MCF 10A (cell line): Measurements from ENCODE around the gene RGMA. TPM values are rescaled to one million over a fixed set of nuclear protein-coding genes. Genes with fewer than 3 reads are reported as not detected.

Experiments
- BruUV-seq: library from RNA; stranded (reverse); fragments of 400-500 nt; replicated peaks from 2 replicates; lab custom pipeline; 2021; lab: Mats Ljungman, UMichigan
- CTCF ChIA-PET: fragments of 300-600 bp; sonication (Branson Sonifier 250); formaldehyde crosslinking; extraction: SDS; loops from one replicate; lab custom pipeline; 2021; ENCODE audit warnings: antibody characterized with exemption, inconsistent platforms; lab: Yijun Ruan, JAX
- POLR2A ChIA-PET: fragments of 300-600, 350-650 bp; sonication (Branson Sonifier 250); formaldehyde crosslinking; extraction: SDS; loops from one replicate; lab custom pipeline; 2020; ENCODE audit warnings: antibody characterized with exemption, inconsistent platforms; lab: Yijun Ruan, JAX
- DNase-seq: peaks from one replicate; pipeline ENCODE4 v3.0.0-alpha.2; 2018; ENCODE audit not compliant: unreplicated experiment
- H3K27ac Mint-ChIP-seq: one replicate; pipeline ENCODE4 v1.8.0; 2022; ENCODE audit warnings: mild to moderate bottlenecking, low read depth, mixed read lengths; ENCODE audit not compliant: unreplicated experiment
- H3K27me3 Mint-ChIP-seq: one replicate; pipeline ENCODE4 v1.8.0; 2022; ENCODE audit warnings: mixed read lengths; ENCODE audit not compliant: insufficient read depth, unreplicated experiment
- H3K36me3 Mint-ChIP-seq: one replicate; pipeline ENCODE4 v1.8.0; 2022; ENCODE audit warnings: mild to moderate bottlenecking, moderate library complexity, mixed read lengths; ENCODE audit not compliant: insufficient read depth, unreplicated experiment
- H3K4me1 Mint-ChIP-seq: one replicate; pipeline ENCODE4 v1.8.0; 2022; ENCODE audit warnings: mixed read lengths; ENCODE audit not compliant: insufficient read depth, unreplicated experiment
- H3K4me3 Mint-ChIP-seq: one replicate; pipeline ENCODE4 v1.8.0; 2022; ENCODE audit warnings: mild to moderate bottlenecking, moderate library complexity, mixed read lengths; ENCODE audit not compliant: unreplicated experiment
- H3K9me3 Mint-ChIP-seq: one replicate; pipeline ENCODE4 v1.8.0; 2022; ENCODE audit warnings: mixed read lengths; ENCODE audit not compliant: unreplicated experiment
- intact Hi-C: fragments of 100-400 bp; cut with micrococcal nuclease; formaldehyde crosslinking; loops from 2 replicates; pipeline ENCODE4 v1.14.1; 2022
- total RNA-seq: library from RNA; stranded (reverse); gene quantifications from 2 replicates; pipeline ENCODE4 v1.2.3, GENCODE V29; 2022
- TF ChIP-seq, protein P1 (sequence below): fragments of 200-600 bp; IDR thresholded peaks from one replicate; pipeline ENCODE4 v1.8.0; 2022; ENCODE audit warnings: antibody characterized with exemption, mild to moderate bottlenecking; ENCODE audit not compliant: unreplicated experiment

Gene RGMA
- total RNA-seq, 1 experiment from 2014 or later: 0.51 TPM

DNA sequence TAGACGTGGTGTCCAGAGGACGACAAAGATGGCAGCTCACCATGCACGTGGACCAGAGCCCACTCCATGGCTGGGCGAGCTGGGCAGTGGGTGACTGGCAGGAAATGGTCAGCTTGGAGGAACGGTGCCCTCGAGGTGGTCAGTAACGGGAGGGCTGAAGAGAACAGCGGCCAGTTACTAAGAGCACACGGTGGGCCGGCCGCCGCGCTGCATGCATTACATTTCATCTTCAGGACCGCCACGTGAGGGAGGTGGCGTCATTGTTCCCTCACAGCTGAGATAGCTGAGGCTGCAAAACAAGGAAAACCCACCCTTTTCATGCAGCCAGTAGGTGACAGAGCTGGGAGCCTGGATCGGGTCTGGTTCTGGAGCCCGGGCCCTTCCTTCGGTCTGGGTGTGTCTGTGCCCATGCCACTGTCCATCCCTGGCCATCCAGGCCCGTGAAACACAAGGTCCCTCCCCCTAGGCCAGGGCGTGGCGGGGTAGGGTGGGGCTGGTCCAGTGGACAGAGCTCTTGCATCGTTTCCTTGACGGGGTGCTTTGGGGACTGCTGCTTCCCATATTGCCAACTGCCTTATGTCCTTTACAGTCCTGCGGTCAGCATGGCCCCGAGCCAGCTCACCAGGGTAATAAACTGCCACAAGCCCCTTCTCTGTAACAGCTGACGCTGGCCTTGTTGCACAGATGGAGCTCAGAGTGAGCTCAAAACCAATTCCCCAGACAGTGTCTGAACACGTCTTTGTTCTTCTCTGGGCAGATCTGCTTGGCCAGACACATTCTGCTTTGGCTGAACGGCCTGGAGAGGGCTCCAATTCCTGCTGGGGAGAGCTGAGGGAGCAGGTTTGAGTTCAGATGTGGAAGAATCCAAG, 51.8 kb downstream of the RGMA start:
- intact Hi-C loops: loop anchor here (1.0 to 5.0 kb wide), 2 partner anchors 300 to 938 kb away; no protein-coding TSS in a partner anchor
- no TSS peak for BruUV-seq
- H3K36me3 Mint-ChIP-seq: peaks cover 6% of the 10 kb centered on the region
- CTCF ChIA-PET: interaction anchor here (0.6 to 4.4 kb wide), 19 partner anchors 8 to 1085 kb away, joined by 3 to 28 read pairs (median 3); no protein-coding TSS in a partner anchor
- no peak overlapping the region for H3K4me3 Mint-ChIP-seq
- H3K27ac Mint-ChIP-seq: no peak overlapping the region
- H3K27me3 Mint-ChIP-seq: no peaks in the 10 kb centered on the region
- H3K9me3 Mint-ChIP-seq: no peaks in the 10 kb centered on the region
- POLR2A ChIA-PET: interaction anchor here (1.1 kb wide), 1 partner anchor 35 kb away, joined by 5 read pairs; no protein-coding TSS in a partner anchor
- DNase-seq: no peak
- peaks cover 9% of the 10 kb centered on the region for H3K4me1 Mint-ChIP-seq
- TF ChIP-seq, protein P1, sequence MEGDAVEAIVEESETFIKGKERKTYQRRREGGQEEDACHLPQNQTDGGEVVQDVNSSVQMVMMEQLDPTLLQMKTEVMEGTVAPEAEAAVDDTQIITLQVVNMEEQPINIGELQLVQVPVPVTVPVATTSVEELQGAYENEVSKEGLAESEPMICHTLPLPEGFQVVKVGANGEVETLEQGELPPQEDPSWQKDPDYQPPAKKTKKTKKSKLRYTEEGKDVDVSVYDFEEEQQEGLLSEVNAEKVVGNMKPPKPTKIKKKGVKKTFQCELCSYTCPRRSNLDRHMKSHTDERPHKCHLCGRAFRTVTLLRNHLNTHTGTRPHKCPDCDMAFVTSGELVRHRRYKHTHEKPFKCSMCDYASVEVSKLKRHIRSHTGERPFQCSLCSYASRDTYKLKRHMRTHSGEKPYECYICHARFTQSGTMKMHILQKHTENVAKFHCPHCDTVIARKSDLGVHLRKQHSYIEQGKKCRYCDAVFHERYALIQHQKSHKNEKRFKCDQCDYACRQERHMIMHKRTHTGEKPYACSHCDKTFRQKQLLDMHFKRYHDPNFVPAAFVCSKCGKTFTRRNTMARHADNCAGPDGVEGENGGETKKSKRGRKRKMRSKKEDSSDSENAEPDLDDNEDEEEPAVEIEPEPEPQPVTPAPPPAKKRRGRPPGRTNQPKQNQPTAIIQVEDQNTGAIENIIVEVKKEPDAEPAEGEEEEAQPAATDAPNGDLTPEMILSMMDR: no peak

DNA sequence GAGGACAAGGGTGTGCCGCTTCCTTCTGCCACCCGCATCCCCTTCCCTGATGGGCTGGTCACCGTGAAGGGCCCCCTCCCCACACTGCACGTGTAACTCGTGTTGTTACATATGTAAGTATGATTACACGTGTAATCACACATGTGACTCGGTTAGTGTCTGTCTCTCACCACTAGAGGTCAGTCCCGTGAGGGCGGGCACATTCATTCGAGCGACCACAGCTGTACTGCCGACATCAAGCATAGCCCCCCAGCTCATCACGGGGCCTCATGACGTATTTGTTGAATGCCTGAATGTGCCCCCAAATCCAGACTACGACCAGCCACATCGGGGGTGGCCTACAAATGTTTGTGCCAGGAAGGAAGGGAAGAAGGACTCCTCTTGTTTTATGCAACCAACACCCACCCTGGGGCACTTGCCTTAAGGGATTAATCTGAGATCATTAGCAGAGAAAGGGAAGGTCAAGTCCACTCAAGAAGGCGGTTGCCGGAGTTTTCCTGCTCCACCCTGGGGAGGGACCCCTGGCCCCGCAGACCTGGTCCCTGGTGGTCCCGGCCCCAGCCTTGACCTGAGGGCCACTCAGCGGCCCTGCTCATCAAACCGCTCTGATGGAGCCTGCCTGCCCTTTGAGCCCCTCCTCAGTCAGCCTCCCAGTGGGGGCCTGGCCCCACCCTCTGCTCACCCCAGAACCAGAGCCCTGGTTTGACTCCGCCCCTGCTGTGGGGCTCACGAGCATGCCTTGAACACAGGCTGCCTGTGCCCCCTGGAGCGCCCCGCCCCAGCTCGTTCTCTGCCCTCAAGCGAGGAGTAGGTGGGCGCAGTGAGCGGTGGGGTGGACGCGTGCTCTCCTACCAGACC, 52.8 kb downstream of the RGMA start:
- Mint-ChIP-seq H3K4me1 (peaks cover 9% of the 10 kb centered on the region), H3K27ac (no peak overlapping the region), H3K27me3 (no peaks in the 10 kb centered on the region), H3K9me3 (no peaks in the 10 kb centered on the region), H3K36me3 (peaks cover 6% of the 10 kb centered on the region), H3K4me3 (no peak overlapping the region)
- intact Hi-C loops: loop anchor here (1.0 to 5.0 kb wide), 2 partner anchors 301 to 939 kb away; no protein-coding TSS in a partner anchor
- DNase-seq: peak; percentile 59
- ChIA-PET CTCF (interaction anchor here (0.5 to 4.4 kb wide), 27 partner anchors 7 to 1109 kb away, joined by 3 to 28 read pairs (median 4); no protein-coding TSS in a partner anchor), POLR2A (no interaction called here)
- TF ChIP-seq, protein P1: peak; percentile 55
- no TSS peak for BruUV-seq

DNA sequence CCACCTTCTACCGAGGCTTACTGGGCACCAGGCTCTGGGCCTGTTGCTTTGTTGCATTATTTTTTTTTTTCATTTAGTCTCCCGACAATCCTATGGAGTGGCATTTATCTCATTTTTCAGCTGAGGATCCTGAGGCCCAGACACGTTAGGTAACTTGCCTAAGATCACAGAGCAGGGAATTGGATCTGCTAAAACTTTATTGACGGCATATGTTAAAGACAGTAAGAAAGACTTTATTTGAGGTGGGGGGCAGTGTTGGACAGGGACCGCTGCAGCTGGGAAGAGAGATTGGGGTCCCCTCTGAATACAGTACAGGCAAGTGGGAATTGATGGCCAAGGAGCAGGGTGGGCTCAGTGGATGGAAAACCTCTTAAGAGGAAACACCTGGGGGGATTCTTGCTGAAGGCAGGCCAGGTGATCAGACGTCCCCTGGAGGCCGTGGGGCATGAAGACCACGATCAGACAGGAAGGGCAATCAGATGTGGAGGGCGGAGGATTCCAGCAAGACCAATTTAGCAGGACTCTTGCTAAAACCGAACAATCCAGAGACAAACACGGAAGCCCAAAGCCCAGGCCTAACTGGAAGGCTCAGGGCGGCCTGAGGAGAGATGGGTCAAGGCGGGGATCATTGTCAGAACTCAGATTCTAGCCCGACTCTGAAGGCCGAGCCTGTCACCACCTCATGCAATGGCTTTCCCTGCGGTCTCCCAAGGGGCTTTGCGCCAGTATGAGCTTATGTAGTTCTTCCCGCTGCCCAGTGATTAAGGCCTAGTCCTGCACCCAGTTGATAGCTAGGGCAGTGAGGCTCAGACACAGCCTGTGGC, 53.7 kb downstream of the RGMA start:
- no peak for DNase-seq
- ChIA-PET POLR2A (no interaction called here), CTCF (interaction anchor here (0.5 to 9.8 kb wide), 24 partner anchors 10 to 1961 kb away, joined by 3 to 117 read pairs (median 4); no protein-coding TSS in a partner anchor)
- intact Hi-C loops: loop anchor here (5.0 kb wide), 1 partner anchor 302 kb away; no protein-coding TSS in a partner anchor
- H3K27ac Mint-ChIP-seq: no peak overlapping the region
- no peak overlapping the region for H3K4me3 Mint-ChIP-seq
- H3K36me3 Mint-ChIP-seq: peaks cover 10% of the 10 kb centered on the region
- no peaks in the 10 kb centered on the region for H3K27me3 Mint-ChIP-seq
- H3K4me1 Mint-ChIP-seq: peaks cover 12% of the 10 kb centered on the region
- no peaks in the 10 kb centered on the region for H3K9me3 Mint-ChIP-seq
- BruUV-seq: no TSS peak
- TF ChIP-seq, protein P1: no peak
